SK-N-MC (cell line): ENCODE measurements around the gene BACH2.

Source experiments
- EZH2 ChIP-seq: fragments of 200-600 bp; sonication (generic); IDR thresholded peaks from one replicate; pipeline ENCODE4 v1.6.1; 2017; ENCODE audit warnings: antibody characterized with exemption
- FOXP2 ChIP-seq: optimal IDR thresholded peaks from 2 replicates; pipeline ENCODE3; 2011; ENCODE audit warnings: mild to moderate bottlenecking, moderate library complexity; ENCODE audit not compliant: insufficient read depth; ENCODE audit errors: extremely low read length, control extremely low read depth
- POLR2AphosphoS5 ChIP-seq: IDR thresholded peaks from 2 replicates; pipeline ENCODE4 v1.6.1; 2012; ENCODE audit warnings: mild to moderate bottlenecking, low read depth, low read length, borderline replicate concordance

GRCh38 chr6:90323706-90324105, 27.1 kb upstream of the BACH2 start:
- TF ChIP-seq POLR2AphosphoS5: no peak
- no peak for TF ChIP-seq EZH2
- no peak for TF ChIP-seq FOXP2
